Mononuclear cell (primary cell): ENCODE data around the gene KCNIP4. TPM values are rescaled to one million over a fixed set of nuclear protein-coding genes. Genes with fewer than 3 reads are reported as not detected.

Source experiments
- H3K27me3 ChIP-seq: 2 replicates; pipeline ENCODE4 v1.6.0; 2011; ENCODE audit warnings: low read length, control low read depth; ENCODE audit not compliant: insufficient read depth
- H3K4me1 ChIP-seq: 2 replicates; pipeline ENCODE4 v1.5.1; 2011; ENCODE audit warnings: mild to moderate bottlenecking, low read length, control low read depth; ENCODE audit not compliant: insufficient read depth
- H3K4me3 ChIP-seq: 2 replicates; pipeline ENCODE4 v1.5.1; 2011; ENCODE audit warnings: mild to moderate bottlenecking, low read length, moderate library complexity
- H3K9me3 ChIP-seq: 2 replicates; pipeline ENCODE4 v1.5.1; 2011; ENCODE audit warnings: low read depth, mild to moderate bottlenecking, control low read depth, low read length
- total RNA-seq: library from RNA; depleted of rRNA; stranded (reverse); fragments of >200 nt; gene quantifications from one replicate; pipeline ENCODE4 v1.2.3, GENCODE V29; 2012

KCNIP4 gene
- total RNA-seq, 1 donor: not detected

GRCh38 chr4:21596521-21596920, 352.1 kb downstream of the KCNIP4 start:
- Histone ChIP-seq H3K9me3 (no peaks in the 10 kb centered on the region), H3K27me3 (no peaks in the 10 kb centered on the region), H3K4me3 (no peak overlapping the region), H3K4me1 (no peaks in the 10 kb centered on the region)

- Histone ChIP-seq H3K9me3 (no peaks in the 10 kb centered on the region), H3K27me3 (no peaks in the 10 kb centered on the region)
Measured at GRCh38 chr4:21593671-21594001, 354.9 kb downstream of the KCNIP4 start.

GRCh38 chr4:21592970-21593670, 355.5 kb downstream of the KCNIP4 start:
- Histone ChIP-seq H3K4me1 (no peaks in the 10 kb centered on the region), H3K27me3 (no peaks in the 10 kb centered on the region), H3K4me3 (no peak overlapping the region), H3K9me3 (no peaks in the 10 kb centered on the region)

More at GRCh38 chr4:21593671-21594001, 354.9 kb downstream of the KCNIP4 start:
- Histone ChIP-seq H3K4me3 (no peak overlapping the region), H3K4me1 (no peaks in the 10 kb centered on the region)

GRCh38 chr4:21577056-21577455, 371.5 kb downstream of the KCNIP4 start:
- H3K9me3 ChIP-seq: no peaks in the 10 kb centered on the region
- H3K4me3 ChIP-seq: no peak overlapping the region
- H3K4me1 ChIP-seq: no peaks in the 10 kb centered on the region
- H3K27me3 ChIP-seq: no peaks in the 10 kb centered on the region

- Histone ChIP-seq H3K4me3 (no peak overlapping the region), H3K4me1 (no peaks in the 10 kb centered on the region), H3K9me3 (no peaks in the 10 kb centered on the region), H3K27me3 (no peaks in the 10 kb centered on the region)
Measured at GRCh38 chr4:21571100-21571499, 377.5 kb downstream of the KCNIP4 start.

- H3K9me3 ChIP-seq: no peaks in the 10 kb centered on the region
- no peak overlapping the region for H3K4me3 ChIP-seq
- H3K4me1 ChIP-seq: no peaks in the 10 kb centered on the region
- H3K27me3 ChIP-seq: no peaks in the 10 kb centered on the region
Measured at GRCh38 chr4:21569638-21570037, 378.9 kb downstream of the KCNIP4 start.

GRCh38 chr4:21555083-21555482, 393.5 kb downstream of the KCNIP4 start:
- no peaks in the 10 kb centered on the region for H3K4me1 ChIP-seq
- no peaks in the 10 kb centered on the region for H3K27me3 ChIP-seq
- no peaks in the 10 kb centered on the region for H3K9me3 ChIP-seq
- no peak overlapping the region for H3K4me3 ChIP-seq

GRCh38 chr4:21554500-21554899, 394.1 kb downstream of the KCNIP4 start:
- no peaks in the 10 kb centered on the region for H3K27me3 ChIP-seq
- H3K9me3 ChIP-seq: no peaks in the 10 kb centered on the region
- no peaks in the 10 kb centered on the region for H3K4me1 ChIP-seq

GRCh38 chr4:21554066-21554465, 394.5 kb downstream of the KCNIP4 start:
- H3K4me3 ChIP-seq: no peak overlapping the region
- H3K9me3 ChIP-seq: no peaks in the 10 kb centered on the region
- no peaks in the 10 kb centered on the region for H3K27me3 ChIP-seq
- no peaks in the 10 kb centered on the region for H3K4me1 ChIP-seq

More at GRCh38 chr4:21554500-21554899, 394.1 kb downstream of the KCNIP4 start:
- H3K4me3 ChIP-seq: no peak overlapping the region

- Histone ChIP-seq H3K4me3 (no peak overlapping the region), H3K9me3 (no peaks in the 10 kb centered on the region), H3K4me1 (no peaks in the 10 kb centered on the region), H3K27me3 (no peaks in the 10 kb centered on the region)
Measured at GRCh38 chr4:21552455-21552854, 396.1 kb downstream of the KCNIP4 start.

- no peaks in the 10 kb centered on the region for H3K4me1 ChIP-seq
- H3K9me3 ChIP-seq: no peaks in the 10 kb centered on the region
- no peaks in the 10 kb centered on the region for H3K27me3 ChIP-seq
- no peak overlapping the region for H3K4me3 ChIP-seq
Measured at GRCh38 chr4:21544955-21545354, 403.6 kb downstream of the KCNIP4 start.

- Histone ChIP-seq H3K9me3 (no peaks in the 10 kb centered on the region), H3K4me1 (no peaks in the 10 kb centered on the region), H3K4me3 (no peak overlapping the region), H3K27me3 (no peaks in the 10 kb centered on the region)
Measured at GRCh38 chr4:21544415-21544814, 404.2 kb downstream of the KCNIP4 start.

- Histone ChIP-seq H3K4me3 (no peak overlapping the region), H3K27me3 (no peaks in the 10 kb centered on the region), H3K9me3 (no peaks in the 10 kb centered on the region), H3K4me1 (no peaks in the 10 kb centered on the region)
Measured at GRCh38 chr4:21543514-21543913, 405.1 kb downstream of the KCNIP4 start.

GRCh38 chr4:21535898-21536297, 412.7 kb downstream of the KCNIP4 start:
- no peaks in the 10 kb centered on the region for H3K9me3 ChIP-seq
- H3K4me3 ChIP-seq: no peak overlapping the region
- H3K4me1 ChIP-seq: no peaks in the 10 kb centered on the region
- H3K27me3 ChIP-seq: no peaks in the 10 kb centered on the region

GRCh38 chr4:21531048-21531447, 417.5 kb downstream of the KCNIP4 start:
- H3K4me1 ChIP-seq: no peaks in the 10 kb centered on the region
- no peaks in the 10 kb centered on the region for H3K9me3 ChIP-seq
- H3K4me3 ChIP-seq: no peak overlapping the region
- no peaks in the 10 kb centered on the region for H3K27me3 ChIP-seq

GRCh38 chr4:21529214-21529613, 419.4 kb downstream of the KCNIP4 start:
- Histone ChIP-seq H3K9me3 (no peaks in the 10 kb centered on the region), H3K4me1 (no peaks in the 10 kb centered on the region), H3K4me3 (no peak overlapping the region), H3K27me3 (no peaks in the 10 kb centered on the region)
